Keratinocyte (primary cell): ENCODE results near the gene VSIR. TPM values are rescaled to one million over a fixed set of nuclear protein-coding genes. Genes with fewer than 3 reads are reported as not detected.

Experiments used
- DNase-seq: peaks from one replicate; pipeline ENCODE4 v3.0.0-alpha.2; 2011; ENCODE audit warnings: low read depth, missing footprints, low spot score
- FAIRE-seq: peaks from 2 replicates; lab custom pipeline; 2011; peaks lifted over from hg19 to GRCh38; lab: Jason Lieb, UNC
- H2AFZ ChIP-seq: 2 replicates; pipeline ENCODE4 v1.6.0; 2012; ENCODE audit warnings: low read length, control low read depth, inconsistent platforms; ENCODE audit not compliant: control insufficient read depth
- H3K27ac ChIP-seq: 2 replicates; pipeline ENCODE4 v1.5.1; 2011; ENCODE audit warnings: low read length; ENCODE audit not compliant: control insufficient read depth, insufficient read depth
- H3K27me3 ChIP-seq: 3 replicates; pipeline ENCODE4 v1.6.0; 2011; ENCODE audit warnings: low read length; ENCODE audit not compliant: control insufficient read depth, insufficient read depth; ENCODE audit errors: extremely low read depth
- H3K36me3 ChIP-seq, 2 experiments: 2 replicates in 1 of 2; 3 replicates in 1 of 2; pipeline ENCODE4 v1.5.1; 2011; ENCODE audit warnings: low read length in 2 of 2, mild to moderate bottlenecking in 1 of 2; ENCODE audit not compliant: control insufficient read depth in 2 of 2, insufficient read depth in 2 of 2; ENCODE audit errors: extremely low read depth in 1 of 2
- H3K4me1 ChIP-seq: 3 replicates; pipeline ENCODE4 v1.5.1; 2011; ENCODE audit warnings: low read length; ENCODE audit not compliant: control insufficient read depth, insufficient read depth; ENCODE audit errors: extremely low read depth
- H3K4me2 ChIP-seq: 3 replicates; pipeline ENCODE4 v1.6.0; 2011; ENCODE audit warnings: low read depth, low read length; ENCODE audit not compliant: control insufficient read depth, insufficient read depth; ENCODE audit errors: extremely low read depth
- H3K4me3 ChIP-seq, 3 experiments: fragments of 200-600 bp in 1 of 3; sonication (generic) in 1 of 3; 2 replicates in 2 of 3; 3 replicates in 1 of 3; pipeline ENCODE4 v1.5.1; 2011 to 2016; ENCODE audit warnings: low read length in 3 of 3, mild to moderate bottlenecking in 3 of 3, control low read depth in 2 of 3, inconsistent platforms in 1 of 3, low read depth in 1 of 3, mixed read lengths in 1 of 3, mixed run types in 1 of 3, moderate library complexity in 1 of 3; ENCODE audit not compliant: control insufficient read depth in 2 of 3, insufficient read depth in 2 of 3; ENCODE audit errors: extremely low read depth in 1 of 3
- H3K79me2 ChIP-seq: 2 replicates; pipeline ENCODE4 v1.6.0; 2012; ENCODE audit warnings: low read length; ENCODE audit not compliant: control insufficient read depth, insufficient read depth
- H3K9ac ChIP-seq: 3 replicates; pipeline ENCODE4 v1.6.0; 2011; ENCODE audit warnings: low read length; ENCODE audit not compliant: control insufficient read depth, insufficient read depth; ENCODE audit errors: extremely low read depth
- H3K9me1 ChIP-seq: 3 replicates; pipeline ENCODE4 v1.6.0; 2011; ENCODE audit warnings: low read length; ENCODE audit not compliant: control insufficient read depth, insufficient read depth; ENCODE audit errors: extremely low read depth
- H3K9me3 ChIP-seq: 2 replicates; pipeline ENCODE4 v1.5.1; 2012; ENCODE audit warnings: low read depth, low read length; ENCODE audit not compliant: control insufficient read depth
- H4K20me1 ChIP-seq: 3 replicates; pipeline ENCODE4 v1.6.0; 2011; ENCODE audit warnings: low read length; ENCODE audit not compliant: control insufficient read depth, insufficient read depth; ENCODE audit errors: extremely low read depth
- CTCF ChIP-seq, 3 experiments: IDR thresholded peaks in 1 of 3; conservative IDR thresholded peaks in 1 of 3; optimal IDR thresholded peaks in 1 of 3; 2 replicates in 2 of 3; 3 replicates in 1 of 3; pipeline versions ENCODE3 to v1.5.1; 2011; ENCODE audit warnings: low read length in 3 of 3, mild to moderate bottlenecking in 3 of 3, moderate library complexity in 2 of 3, control low read depth in 1 of 3, inconsistent platforms in 1 of 3; ENCODE audit not compliant: insufficient read depth in 2 of 3; ENCODE audit errors: extremely low read depth in 1 of 3
- EZH2 ChIP-seq: IDR thresholded peaks from one replicate; pipeline ENCODE4 v1.6.1; 2012; ENCODE audit warnings: inconsistent platforms, mild to moderate bottlenecking, low read length, moderate library complexity
- dilution Hi-C: fragments of 300-500 bp; cut with MboI; formaldehyde crosslinking; loops from one replicate; pipeline ENCODE4 v1.7.0; 2020; ENCODE audit warnings: low sequenced_read_pairs; ENCODE audit not compliant: extremely low pct_ligation_motif_present
- polyA minus RNA-seq, 3 experiments: library from RNA; depleted of rRNA, polyadenylated mRNA; stranded (reverse); fragments of >200 nt; gene quantifications; 1 replicate in 1 of 3; 2 replicates in 1 of 3; 3 replicates in 1 of 3; pipeline ENCODE4 v1.2.3, GENCODE V29; 2011
- polyA plus RNA-seq, 5 experiments: library from polyadenylated mRNA; depleted of rRNA in 3 of 5; stranded (reverse) in 3 of 5; stranded (forward) in 1 of 5; unstranded in 1 of 5; fragments of >200 nt; gene quantifications; 1 replicate in 1 of 5; 2 replicates in 3 of 5; 3 replicates in 1 of 5; pipeline versions ENCODE4 v1.2.1 to v1.2.3, GENCODE V29; 2011 to 2012; ENCODE audit warnings: missing spikeins in 2 of 5, low read depth in 1 of 5, low replicate concordance in 1 of 5

Gene VSIR
- polyA plus RNA-seq (8.1 to 17.1 TPM (median 11.7 TPM) in 3 replicates), polyA minus RNA-seq (11.3 to 32.3 TPM (median 16.6 TPM) in 3 replicates)
- polyA plus RNA-seq (2011; ENCODE audit: low read depth), result 4.8 TPM
- 7.1 and 10.7 TPM in 2 replicates for polyA plus RNA-seq (2011; cell fraction: cytosol; rRNA removed)
- 16.9 and 21.5 TPM in 2 replicates for polyA plus RNA-seq (2011; cell fraction: nucleus; rRNA removed)
- 13.5 and 14.0 TPM in 2 replicates for polyA plus RNA-seq (2012; ENCODE audit: low replicate concordance)
- 14.4 TPM for polyA minus RNA-seq (2011; cell fraction: cytosol; rRNA and poly(A)+ RNA removed)
- polyA minus RNA-seq (2011; cell fraction: nucleus; rRNA and poly(A)+ RNA removed), result 9.4 and 16.7 TPM in 2 replicates

GRCh38 chr10:71773221-71773971, at the start of gene VSIR:
Gene VSIR, minus strand, starts transcription at chr10:71773520. Its CDS starts 81 bp downstream, at chr10:71773439.
- peak within 1 kb of the TSS; percentile 65 to 83 (median 73) for H3K4me3 ChIP-seq
- FAIRE-seq (peak; percentile 92), DNase-seq (no peak)
- no peaks in the 10 kb centered on the region for H3K27me3 ChIP-seq
- H3K4me1 ChIP-seq, result peaks cover 30% of the 10 kb centered on the region
- peak within 1 kb of the TSS; percentile 95 for H3K27ac ChIP-seq
- H2AFZ ChIP-seq, result peak within 1 kb of the TSS; percentile 97
- no peaks in the 10 kb centered on the region for H4K20me1 ChIP-seq
- TF ChIP-seq CTCF (optimal IDR thresholded peaks at IDR 0.05 in 1 of 3, IDR thresholded peaks at IDR 0.05 in 1 of 3, conservative IDR thresholded peaks at IDR 0.05 in 1 of 3; ENCODE audit: extremely low read depth in 1 of 3, insufficient read depth in 2 of 3, low read length in 3 of 3) (peak; percentile 69 to 78 (median 73)), EZH2 (no peak)
- peak within 1 kb of the TSS; percentile 98 for H3K4me2 ChIP-seq
- dilution Hi-C loops, result no loop called here
- no peaks in the 10 kb centered on the region for H3K9me1 ChIP-seq
- H3K36me3 ChIP-seq, result no peaks in the 10 kb centered on the region
- no peaks in the 10 kb centered on the region for H3K9me3 ChIP-seq
- H3K9ac ChIP-seq, result peak within 1 kb of the TSS; percentile 88
- peaks cover 3% of the 10 kb centered on the region for H3K79me2 ChIP-seq

- FAIRE-seq, result no peak
- Histone ChIP-seq H3K4me1 (no peaks in the 10 kb centered on the region), H3K4me3 (no peak overlapping the region), H3K27me3 (no peaks in the 10 kb centered on the region), H3K9me3 (no peaks in the 10 kb centered on the region), H2AFZ (no peak overlapping the region), H4K20me1 (peaks cover 2% of the 10 kb centered on the region), H3K79me2 (no peaks in the 10 kb centered on the region), H3K36me3 (peaks cover 64 to 83% of the 10 kb centered on the region in 2 experiments), H3K4me2 (no peak overlapping the region), H3K9ac (no peak overlapping the region), H3K27ac (no peak overlapping the region), H3K9me1 (no peaks in the 10 kb centered on the region)
- TF ChIP-seq CTCF (optimal IDR thresholded peaks at IDR 0.05 in 1 of 3, IDR thresholded peaks at IDR 0.05 in 1 of 3, conservative IDR thresholded peaks at IDR 0.05 in 1 of 3; ENCODE audit: extremely low read depth in 1 of 3, insufficient read depth in 2 of 3, low read length in 3 of 3) (no peak), EZH2 (no peak)
- dilution Hi-C loops, result no loop called here
- no peak for DNase-seq
These were observed 48.8 kb upstream of the VSIR start for GRCh38 chr10:71821909-71822763.
